Stimulated activated naive B cell treated with anti-CD40 and anti-IgM and Interleukin-4, amounts not matched to agents 10 μg/mL and 1 μg/mL and 100 μg/mL, for 72 hours (primary cell): ENCODE data around the gene PLAAT3.
A peak's percentile ranks its signal among the peaks of the same experiment; 100 is the strongest.

Experiments used
- ATAC-seq, 2 donors: fragments of 150-1000 bp; cut with Tn5 transposase; replicated peaks; 2 replicates each; pipeline ENCODE4 v1.10.0; 2021; ENCODE audit warnings: moderate library complexity in 1 of 2
- DNase-seq: peaks from one replicate; pipeline ENCODE4 v3.0.0; 2021
- H3K27ac Mint-ChIP-seq: one replicate; pipeline ENCODE4 v1.8.0; 2022; ENCODE audit warnings: mild to moderate bottlenecking, mixed read lengths
- H3K27me3 Mint-ChIP-seq, 2 donors: one replicate each; pipeline ENCODE4 v1.8.0; 2022; ENCODE audit warnings: mixed read lengths in 2 of 2
- H3K36me3 Mint-ChIP-seq, 2 donors: one replicate each; pipeline ENCODE4 v1.8.0; 2022; ENCODE audit warnings: mixed read lengths in 2 of 2, mild to moderate bottlenecking in 1 of 2
- H3K4me1 Mint-ChIP-seq, 2 donors: one replicate each; pipeline ENCODE4 v1.8.0; 2022; ENCODE audit warnings: mixed read lengths in 2 of 2, mild to moderate bottlenecking in 1 of 2
- H3K4me3 Mint-ChIP-seq, 2 donors: one replicate each; pipeline ENCODE4 v1.8.0; 2022; ENCODE audit warnings: mild to moderate bottlenecking in 2 of 2, mixed read lengths in 2 of 2, moderate library complexity in 1 of 2
- H3K9me3 Mint-ChIP-seq, 2 donors: one replicate each; pipeline ENCODE4 v1.8.0; 2022; ENCODE audit warnings: mixed read lengths in 2 of 2, mild to moderate bottlenecking in 1 of 2

The PLAAT3 gene

DNA sequence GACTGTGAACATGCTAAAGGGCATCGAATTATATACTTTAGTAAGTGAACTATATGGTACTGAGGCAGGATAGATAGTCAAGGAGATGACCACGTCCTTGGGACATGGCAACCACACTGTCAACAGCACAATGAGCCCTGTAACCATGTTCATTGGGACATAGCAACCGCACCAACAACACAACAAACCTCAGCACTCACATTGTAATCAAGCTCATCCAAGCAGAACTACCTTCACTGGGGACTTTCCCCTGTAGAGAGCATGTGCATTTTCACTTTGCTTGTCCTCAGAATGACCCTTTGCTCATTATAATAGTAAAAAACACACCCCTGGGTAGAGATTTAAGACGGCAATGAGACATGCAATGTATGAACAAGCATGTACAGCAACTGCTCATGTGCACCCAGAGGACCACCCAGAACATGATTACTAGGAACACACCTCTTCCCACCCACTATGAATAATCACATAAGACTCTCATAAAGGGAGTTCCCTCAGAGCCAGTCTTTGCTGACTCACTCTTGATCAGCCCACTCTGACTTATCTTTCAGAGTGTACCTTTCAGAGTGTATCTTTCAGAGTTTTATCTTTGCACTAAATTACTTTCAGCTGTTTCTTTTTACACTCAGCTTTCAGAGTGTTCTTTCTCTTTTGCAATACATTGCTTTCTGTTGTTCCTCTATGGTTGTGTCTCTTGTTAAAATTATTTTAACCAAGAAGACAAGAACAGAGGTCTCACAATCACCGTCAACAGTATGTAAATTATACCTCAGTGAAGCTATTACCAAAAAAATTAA is 47.0 kb downstream of the PLAAT3 start:
- peak overlapping the region; percentile 99 for H3K27ac Mint-ChIP-seq
- H3K27me3 Mint-ChIP-seq = no peaks in the 10 kb centered on the region
- ATAC-seq (peak; percentile 90 to 95), DNase-seq (peak; percentile 74)
- H3K9me3 Mint-ChIP-seq = no peaks in the 10 kb centered on the region
- H3K4me3 Mint-ChIP-seq = peak overlapping the region; percentile 68 to 69
- H3K36me3 Mint-ChIP-seq = no peaks in the 10 kb centered on the region
- peaks cover 31 to 42% of the 10 kb centered on the region in 2 donors for H3K4me1 Mint-ChIP-seq

DNA sequence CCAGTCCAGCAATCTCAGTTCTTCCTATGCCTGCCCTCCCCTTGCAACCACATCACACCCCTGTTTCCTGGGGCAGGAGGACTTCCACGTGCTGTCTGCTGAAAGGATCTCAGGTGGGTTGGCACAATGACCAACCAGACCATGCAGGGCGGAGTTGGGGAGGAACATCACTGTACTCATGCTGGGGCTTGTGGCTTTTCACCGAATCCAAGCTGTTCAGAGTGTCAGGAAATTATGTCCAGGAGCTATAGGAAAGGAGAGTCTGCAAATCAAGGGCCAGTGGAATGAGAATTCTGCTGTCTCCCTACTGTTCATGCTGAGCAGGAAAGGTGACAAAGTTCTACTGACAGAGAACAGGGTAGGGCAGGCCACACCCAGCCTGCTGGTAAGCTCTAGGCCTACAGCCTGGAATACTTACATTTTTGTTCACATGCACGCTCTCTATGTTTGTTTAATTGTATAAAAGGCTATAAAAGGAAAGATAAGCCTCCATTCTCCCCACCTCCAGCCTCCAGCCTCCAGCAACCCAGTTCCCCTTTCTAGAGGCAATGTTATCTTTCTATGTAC is 49.4 kb downstream of the PLAAT3 start:
- Mint-ChIP-seq H3K27ac (no peak overlapping the region), H3K4me1 (peaks cover 22 to 31% of the 10 kb centered on the region in 2 donors), H3K4me3 (no peak overlapping the region), H3K9me3 (no peaks in the 10 kb centered on the region), H3K27me3 (peaks cover 2 to 12% of the 10 kb centered on the region in 2 donors), H3K36me3 (no peaks in the 10 kb centered on the region)
- DNase-seq (no peak), ATAC-seq (no peak)

DNA sequence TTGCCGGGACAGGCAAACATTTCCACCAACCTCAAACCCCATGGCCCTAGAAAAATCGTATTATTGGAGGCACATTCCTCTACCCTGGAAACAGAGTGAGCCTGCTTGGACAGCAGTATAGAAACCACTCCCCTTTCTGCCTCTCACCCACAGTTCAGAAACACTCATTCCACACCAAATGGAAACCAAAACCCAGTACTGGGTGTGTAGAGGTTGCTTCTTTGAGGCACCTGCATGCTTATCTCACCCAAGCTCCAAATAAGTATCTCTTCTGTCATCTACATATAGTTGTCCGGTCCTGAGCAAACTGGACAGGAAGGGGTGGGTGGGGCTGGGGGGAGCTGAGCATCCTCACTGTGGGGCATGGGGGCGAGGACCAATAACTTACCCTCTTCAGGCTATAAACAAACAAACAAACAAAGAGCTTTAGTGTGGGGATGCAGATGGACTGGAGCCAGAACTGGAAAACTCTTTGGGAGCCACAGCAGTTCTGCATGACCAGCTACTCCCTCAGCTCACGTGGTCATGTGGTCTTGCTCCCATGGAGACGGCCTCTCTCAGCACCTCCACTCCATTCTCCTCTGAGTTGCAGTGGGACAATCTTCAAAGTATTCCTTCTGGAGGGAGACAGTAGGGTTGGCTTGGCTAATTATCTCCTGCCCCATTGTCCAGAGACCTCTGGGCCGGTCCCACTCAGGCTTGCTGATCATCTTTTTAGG is 50.0 kb downstream of the PLAAT3 start:
- H3K4me1 Mint-ChIP-seq = peaks cover 22 to 31% of the 10 kb centered on the region in 2 donors
- no peak overlapping the region for H3K4me3 Mint-ChIP-seq
- DNase-seq = no peak
- H3K36me3 Mint-ChIP-seq = no peaks in the 10 kb centered on the region
- no peaks in the 10 kb centered on the region for H3K9me3 Mint-ChIP-seq
- no peak overlapping the region for H3K27ac Mint-ChIP-seq
- peak; percentile 21 to 28 for ATAC-seq
- peaks cover 5 to 13% of the 10 kb centered on the region in 2 donors for H3K27me3 Mint-ChIP-seq

GRCh38 chr11:63563201-63564055 is 50.8 kb downstream of the PLAAT3 start, which contains the start of gene PLAAT2:
PLAAT2 (minus strand) TSS chr11:63563379; CDS start chr11:63563324, 55 bp downstream.
- H3K4me1 Mint-ChIP-seq = peaks cover 22 to 31% of the 10 kb centered on the region in 2 donors

DNA sequence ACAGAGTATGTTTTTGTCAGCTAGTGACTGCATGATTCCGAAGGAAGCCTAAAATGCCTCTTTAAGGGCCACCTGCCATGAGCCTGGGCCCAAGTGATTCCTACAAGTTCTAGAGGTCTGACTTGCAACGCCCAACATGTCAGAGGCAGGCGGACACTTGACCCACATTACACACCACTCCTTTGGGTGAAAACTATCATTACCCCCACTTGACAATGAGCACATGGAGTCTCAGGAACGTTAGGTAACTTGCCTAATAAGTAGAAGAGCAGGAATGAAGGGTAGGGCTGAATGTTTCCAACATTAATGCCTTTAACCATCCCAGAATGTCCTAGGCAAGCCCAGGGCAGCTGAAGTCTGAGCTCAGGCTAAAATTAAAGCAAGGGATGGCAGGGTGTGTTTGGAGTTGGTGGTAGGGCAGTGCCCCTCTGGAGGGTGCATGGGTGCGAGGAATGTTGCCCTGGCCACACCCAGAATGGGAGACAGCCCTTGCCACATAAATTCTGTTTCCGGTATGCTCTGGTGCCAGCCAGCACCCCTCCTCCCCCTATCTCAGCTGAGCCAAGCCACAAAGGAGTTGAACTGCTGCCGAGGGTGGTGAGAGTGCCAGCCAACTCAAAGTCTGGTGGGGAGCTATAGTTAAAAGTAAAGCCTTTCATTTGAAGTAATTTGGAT is 53.6 kb downstream of the PLAAT3 start:
- no peaks in the 10 kb centered on the region for H3K36me3 Mint-ChIP-seq

More at GRCh38 chr11:63563201-63564055, 50.8 kb downstream of the PLAAT3 start, which contains the start of gene PLAAT2:
- peak within 1 kb of the TSS; percentile 25 for H3K27ac Mint-ChIP-seq
- no peak for DNase-seq
- H3K9me3 Mint-ChIP-seq = no peaks in the 10 kb centered on the region
- no peak for ATAC-seq
- H3K27me3 Mint-ChIP-seq = peaks cover 5 to 13% of the 10 kb centered on the region in 2 donors
- H3K36me3 Mint-ChIP-seq = no peaks in the 10 kb centered on the region
- H3K4me3 Mint-ChIP-seq = no peak within 1 kb of the TSS

GRCh38 chr11:63558459-63559157 is 55.6 kb downstream of the PLAAT3 start:
- H3K4me1 Mint-ChIP-seq = peaks cover 5 to 10% of the 10 kb centered on the region in 2 donors
- no peaks in the 10 kb centered on the region for H3K36me3 Mint-ChIP-seq
- no peak overlapping the region for H3K27ac Mint-ChIP-seq

More for the DNA sequence above, 53.6 kb downstream of the PLAAT3 start:
- peaks cover 5 to 13% of the 10 kb centered on the region in 2 donors for H3K27me3 Mint-ChIP-seq
- peaks cover 11 to 17% of the 10 kb centered on the region in 2 donors for H3K4me1 Mint-ChIP-seq
- DNase-seq (no peak), ATAC-seq (no peak)
- no peak overlapping the region for H3K4me3 Mint-ChIP-seq
- H3K9me3 Mint-ChIP-seq = no peaks in the 10 kb centered on the region
- H3K27ac Mint-ChIP-seq = no peak overlapping the region

DNA sequence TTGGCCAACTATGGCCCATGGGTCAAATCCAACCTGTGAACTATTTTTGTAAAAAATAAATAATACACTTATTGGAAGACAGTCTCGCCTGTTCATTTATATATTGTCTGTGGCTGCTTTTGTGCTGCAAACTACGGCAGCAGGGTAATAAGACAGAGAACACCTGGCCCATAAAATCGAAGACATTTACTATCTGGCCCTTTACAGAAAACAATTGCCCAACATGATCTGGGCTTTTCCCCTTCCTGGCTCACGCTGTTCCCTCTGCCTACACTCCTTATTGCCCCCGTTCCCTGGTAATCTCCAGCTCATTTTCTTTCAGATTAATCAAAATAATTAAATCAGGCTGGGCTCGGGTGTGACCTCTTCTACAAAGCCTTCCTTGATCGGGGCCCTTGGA is 56.7 kb downstream of the PLAAT3 start:
- Mint-ChIP-seq H3K4me1 (peaks cover 8 to 18% of the 10 kb centered on the region in 2 donors), H3K27ac (no peak overlapping the region), H3K36me3 (no peaks in the 10 kb centered on the region), H3K4me3 (no peak overlapping the region), H3K27me3 (peaks cover 10 to 13% of the 10 kb centered on the region in 2 donors), H3K9me3 (no peaks in the 10 kb centered on the region)
- no peak for ATAC-seq
- no peak for DNase-seq

More at GRCh38 chr11:63558459-63559157, 55.6 kb downstream of the PLAAT3 start:
- DNase-seq (no peak), ATAC-seq (no peak)
- Mint-ChIP-seq H3K9me3 (no peaks in the 10 kb centered on the region), H3K4me3 (no peak overlapping the region), H3K27me3 (peaks cover 10 to 13% of the 10 kb centered on the region in 2 donors)

DNA sequence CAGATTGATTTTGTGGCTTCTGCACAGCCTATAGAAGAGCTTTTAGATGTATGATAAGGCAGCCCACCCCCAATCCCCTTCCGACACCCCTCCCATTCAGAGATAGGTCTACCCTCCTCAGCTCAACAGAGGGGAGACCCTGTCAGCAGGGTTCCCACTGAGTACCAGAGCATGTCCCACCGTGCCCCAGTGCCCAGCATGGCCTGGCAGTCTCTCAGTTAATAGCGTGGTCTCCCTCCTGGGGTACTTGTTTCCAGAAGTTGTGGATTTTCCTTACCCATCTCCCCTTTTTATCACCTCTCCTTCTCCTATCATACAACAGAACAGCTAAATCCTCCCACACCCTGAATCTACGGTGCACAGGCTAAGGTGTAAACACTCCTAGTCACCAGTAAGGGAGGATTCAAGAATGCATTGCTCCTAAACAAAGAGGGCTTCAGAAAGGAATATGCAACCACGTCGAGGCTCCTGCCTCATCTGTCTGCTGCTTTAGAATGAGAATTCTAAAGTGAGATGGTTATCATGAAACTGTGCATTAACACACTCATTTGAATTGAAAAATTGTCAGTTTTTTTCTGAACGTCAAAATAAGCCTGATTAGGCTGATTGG is 57.7 kb downstream of the PLAAT3 start:
- no peaks in the 10 kb centered on the region for H3K9me3 Mint-ChIP-seq
- peaks cover 9 to 28% of the 10 kb centered on the region in 2 donors for H3K4me1 Mint-ChIP-seq
- DNase-seq (no peak), ATAC-seq (no peak)
- no peak overlapping the region for H3K4me3 Mint-ChIP-seq
- no peaks in the 10 kb centered on the region for H3K36me3 Mint-ChIP-seq
- H3K27ac Mint-ChIP-seq = no peak overlapping the region
- peaks cover 10 to 13% of the 10 kb centered on the region in 2 donors for H3K27me3 Mint-ChIP-seq

- Mint-ChIP-seq H3K27me3 (peaks cover under 1 to 10% of the 10 kb centered on the region in 2 donors), H3K4me3 (no peak overlapping the region), H3K27ac (no peak overlapping the region), H3K36me3 (no peaks in the 10 kb centered on the region), H3K9me3 (no peaks in the 10 kb centered on the region), H3K4me1 (peaks cover 14 to 34% of the 10 kb centered on the region in 2 donors)
- no peak for ATAC-seq
- DNase-seq = no peak
These were observed 59.4 kb downstream of the PLAAT3 start for GRCh38 chr11:63554877-63555223.

DNA sequence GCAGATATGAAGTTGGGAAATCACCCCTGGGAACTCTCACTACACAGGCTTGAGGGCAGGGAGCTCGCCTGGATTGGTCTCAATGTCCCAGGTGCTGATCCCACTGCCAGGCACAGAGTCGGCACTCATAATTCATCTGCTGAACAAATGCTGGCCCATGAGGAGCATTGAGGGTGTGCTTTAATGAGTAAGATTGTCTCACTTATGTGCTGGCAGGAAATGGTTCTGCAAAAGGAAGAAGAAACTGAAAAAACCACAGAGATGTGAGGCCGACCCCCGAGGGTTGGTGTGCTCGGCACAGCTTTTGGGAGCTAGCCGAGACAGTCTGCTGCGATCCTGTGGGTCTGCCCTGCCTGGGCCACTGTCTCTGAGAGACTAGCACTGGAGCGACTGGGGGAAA is 60.5 kb downstream of the PLAAT3 start:
- ATAC-seq (peak; percentile 83 to 89), DNase-seq (no peak)
- H3K4me1 Mint-ChIP-seq = peaks cover 14 to 34% of the 10 kb centered on the region in 2 donors
- H3K27me3 Mint-ChIP-seq = peaks cover 0 to 8% of the 10 kb centered on the region in 2 donors
- no peaks in the 10 kb centered on the region for H3K9me3 Mint-ChIP-seq
- H3K4me3 Mint-ChIP-seq = peak overlapping the region; percentile 60 to 65
- H3K27ac Mint-ChIP-seq = no peak overlapping the region
- H3K36me3 Mint-ChIP-seq = no peaks in the 10 kb centered on the region

DNA sequence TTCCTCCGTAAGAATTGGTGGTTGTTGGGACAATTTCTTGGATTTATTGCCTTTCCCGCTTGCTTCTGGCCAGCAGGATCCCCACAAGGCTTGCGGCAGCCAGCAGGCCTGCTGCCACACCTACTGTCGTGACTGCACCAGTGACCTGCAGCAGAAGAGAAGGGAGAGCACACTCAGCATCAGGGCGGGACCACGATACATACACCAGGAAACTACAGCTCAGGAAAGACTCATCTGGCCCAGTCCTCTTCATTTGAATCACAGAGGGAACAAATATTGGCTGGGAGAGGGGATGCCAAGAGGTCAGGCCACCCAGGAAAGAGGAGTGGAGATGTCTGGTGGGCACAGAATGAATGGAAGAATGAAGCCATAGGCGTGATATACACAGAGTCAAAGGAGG is 61.3 kb downstream of the PLAAT3 start:
- Mint-ChIP-seq H3K4me3 (peak overlapping the region in 1 of 2 donors; percentile 30), H3K27ac (no peak overlapping the region), H3K27me3 (peaks cover 0 to 8% of the 10 kb centered on the region in 2 donors), H3K4me1 (peaks cover 14 to 34% of the 10 kb centered on the region in 2 donors), H3K9me3 (no peaks in the 10 kb centered on the region), H3K36me3 (no peaks in the 10 kb centered on the region)
- no peak for DNase-seq
- no peak for ATAC-seq

DNA sequence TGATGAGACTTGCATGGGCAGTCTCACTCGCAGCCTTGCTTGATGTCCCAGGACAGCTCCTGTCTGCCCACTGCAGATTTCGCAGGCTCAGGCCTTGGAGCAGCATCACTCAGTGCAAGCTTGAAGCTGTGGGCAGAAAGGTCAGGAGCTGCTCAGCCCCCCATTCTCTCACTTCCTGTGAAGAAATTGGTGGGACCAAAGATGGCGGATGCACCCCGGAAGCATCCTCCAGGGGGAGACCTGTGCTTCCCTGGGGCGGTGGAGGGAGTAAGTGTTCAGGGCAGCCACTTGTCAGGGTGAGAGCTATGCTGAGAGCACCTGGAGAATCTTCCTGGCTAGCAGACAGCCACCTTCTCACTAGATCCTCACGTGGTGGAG is 62.4 kb downstream of the PLAAT3 start:
- Mint-ChIP-seq H3K36me3 (no peaks in the 10 kb centered on the region), H3K27ac (no peak overlapping the region), H3K4me1 (peaks cover 14 to 34% of the 10 kb centered on the region in 2 donors), H3K27me3 (peaks cover 0 to 8% of the 10 kb centered on the region in 2 donors), H3K9me3 (no peaks in the 10 kb centered on the region), H3K4me3 (no peak overlapping the region)
- DNase-seq (no peak), ATAC-seq (no peak)
